CMK (cell line): Measurements from ENCODE around the gene ETV2.
"Not testable (repeated sequence)": the region's sequence is repeated elsewhere in the genome, so short reads cannot be mapped to it uniquely, and the experiment has no call there.

Source experiments
- DNase-seq: peaks from one replicate; pipeline ENCODE4 v3.0.0-alpha.2; 2010; ENCODE audit warnings: low read depth

Gene ETV2

GRCh38 chr19:35641515-35642151, at the start of gene ETV2:
Gene ETV2 (plus strand): TSS chr19:35641745. CDS start chr19:35642461, 716 bp downstream.
- peak; percentile 43 for DNase-seq

GRCh38 chr19:35592226-35592625, 49.3 kb upstream of the ETV2 start:
- no peak for DNase-seq

- not testable (repeated sequence) for DNase-seq
Measured at GRCh38 chr19:35595026-35595425, 46.5 kb upstream of the ETV2 start.

- no peak for DNase-seq
Measured at GRCh38 chr19:35595928-35596327, 45.6 kb upstream of the ETV2 start.

- peak; percentile 41 for DNase-seq
Measured at GRCh38 chr19:35596366-35596999, 45.1 kb upstream of the ETV2 start.

- no peak for DNase-seq
Measured at GRCh38 chr19:35601971-35602370, 39.6 kb upstream of the ETV2 start.

- DNase-seq, result not testable (repeated sequence)
Measured at GRCh38 chr19:35604436-35604835, 37.1 kb upstream of the ETV2 start.

- DNase-seq, result not testable (repeated sequence)
Measured at GRCh38 chr19:35607170-35607569, 34.4 kb upstream of the ETV2 start.

GRCh38 chr19:35607661-35608060, 33.9 kb upstream of the ETV2 start:
- no peak for DNase-seq

GRCh38 chr19:35608251-35608650, 33.3 kb upstream of the ETV2 start:
- no peak for DNase-seq

- peak; percentile 78 for DNase-seq
Measured at GRCh38 chr19:35609851-35610353, 31.6 kb upstream of the ETV2 start.

GRCh38 chr19:35612224-35612558, 29.4 kb upstream of the ETV2 start:
- DNase-seq, result no peak

- peak; percentile 76 for DNase-seq
Measured at GRCh38 chr19:35612559-35613321, 28.8 kb upstream of the ETV2 start, which contains the start of gene HAUS5. Gene HAUS5 (plus strand): TSS chr19:35612735. CDS start chr19:35612795, 60 bp downstream.

GRCh38 chr19:35613574-35613973, 28.0 kb upstream of the ETV2 start:
- no peak for DNase-seq

GRCh38 chr19:35615036-35615435, 26.5 kb upstream of the ETV2 start:
- DNase-seq, result no peak

- no peak for DNase-seq
Measured at GRCh38 chr19:35618857-35619256, 22.7 kb upstream of the ETV2 start.

GRCh38 chr19:35619290-35619923, 22.1 kb upstream of the ETV2 start:
- no peak for DNase-seq

GRCh38 chr19:35620001-35620400, 21.5 kb upstream of the ETV2 start:
- no peak for DNase-seq

- no peak for DNase-seq
Measured at GRCh38 chr19:35621708-35622107, 19.8 kb upstream of the ETV2 start.

- no peak for DNase-seq
Measured at GRCh38 chr19:35622750-35623149, 18.8 kb upstream of the ETV2 start.

- no peak for DNase-seq
Measured at GRCh38 chr19:35623327-35624010, 18.1 kb upstream of the ETV2 start.

GRCh38 chr19:35628264-35628564, 13.3 kb upstream of the ETV2 start:
- no peak for DNase-seq
